ENCODE measurements around the gene GPR63. TPM values are rescaled to one million over a fixed set of nuclear protein-coding genes. Genes with fewer than 3 reads are reported as not detected.
"Not testable (repeated sequence)": the region's sequence is repeated elsewhere in the genome, so short reads cannot be mapped to it uniquely, and the experiment has no call there.

Gene GPR63
- total and polyA plus RNA-seq, 2 donors (not counting 3 experiments of a cell fraction or from before 2014, with no cell fraction given), result 0.06 to 0.13 TPM

- no peaks in the 10 kb centered on the region for H3K4me1 ChIP-seq (ENCODE audit: control insufficient read depth, extremely low read depth, insufficient read depth, low read length)
- no peaks in the 10 kb centered on the region for H3K36me3 ChIP-seq (ENCODE audit: control insufficient read depth in 2 of 2, extremely low read depth in 1 of 2, insufficient read depth in 2 of 2, low read length in 2 of 2)
- no peak for FAIRE-seq
- H3K4me3 ChIP-seq (replicated peaks in 1 of 3; ENCODE audit: insufficient read depth in 1 of 3, low read depth in 1 of 3, low read length in 3 of 3), result no peak overlapping the region
- intact Hi-C loops (cut with micrococcal nuclease), result no loop called here
- no peaks in the 10 kb centered on the region for H3K79me2 ChIP-seq (ENCODE audit: control insufficient read depth, insufficient read depth, low read length)
- H3K27ac ChIP-seq (ENCODE audit: insufficient read depth, low read depth, low read length), result no peak overlapping the region
- dilution Hi-C loops (cut with MboI; ENCODE audit: extremely low pct_ligation_motif_present, low sequenced_read_pairs), result no loop called here
- H4K20me1 ChIP-seq (replicated peaks; ENCODE audit: control insufficient read depth, extremely low read depth, insufficient read depth, low read length), result no peaks in the 10 kb centered on the region
- no peak for TF ChIP-seq CTCF (IDR thresholded peaks at IDR 0.05; ENCODE audit: extremely low read depth in 1 of 2, insufficient read depth in 1 of 2, low read depth in 1 of 2, low read length in 2 of 2)
- TF ChIP-seq MYC (IDR thresholded peaks at IDR 0.05; ENCODE audit: low read depth, low read length), result no peak
- TF ChIP-seq JUN (IDR thresholded peaks at IDR 0.05; ENCODE audit: borderline replicate concordance, insufficient read depth, insufficient read length, low read depth), result no peak
- TF ChIP-seq EZH2 (IDR thresholded peaks at IDR 0.05; ENCODE audit: borderline replicate concordance, low read depth, low read length, severe bottlenecking), result no peak
- H3K27me3 ChIP-seq (ENCODE audit: control insufficient read depth in 2 of 2, insufficient read depth in 2 of 2, low read length in 2 of 2), result peaks cover 0 to 5% of the 10 kb centered on the region in 2 experiments
- no peak overlapping the region for H3K9ac ChIP-seq (replicated peaks; ENCODE audit: extremely low read depth, insufficient read depth, low read length)
- POLR2A ChIA-PET, result no interaction called here
- BruUV-seq (replicated peaks), result no TSS peak
- H3K9me3 ChIP-seq (replicated peaks; ENCODE audit: control insufficient read depth, insufficient read depth, low read length), result no peaks in the 10 kb centered on the region
- no peak overlapping the region for H2AFZ ChIP-seq (ENCODE audit: low read depth, low read length)
- CTCF ChIA-PET, result no interaction called here
- H3K4me2 ChIP-seq (ENCODE audit: insufficient read depth, low read length), result no peak overlapping the region
- DNase-seq (ENCODE audit: low read depth, low spot score), result no peak
- H3K9me1 ChIP-seq (replicated peaks; ENCODE audit: control insufficient read depth, extremely low read depth, insufficient read depth, low read length), result no peaks in the 10 kb centered on the region
Observed at GRCh38 chr6:96886519-96886918, 49.2 kb upstream of the GPR63 start.

- H3K79me2 ChIP-seq (ENCODE audit: control insufficient read depth, insufficient read depth, low read length); H3K27me3 ChIP-seq (ENCODE audit: control insufficient read depth in 2 of 2, insufficient read depth in 2 of 2, low read length in 2 of 2); POLR2A ChIA-PET; FAIRE-seq; H3K27ac ChIP-seq (ENCODE audit: insufficient read depth, low read depth, low read length); H3K4me3 ChIP-seq (replicated peaks in 1 of 3; ENCODE audit: insufficient read depth in 1 of 3, low read depth in 1 of 3, low read length in 3 of 3); DNase-seq (ENCODE audit: low read depth, low spot score); H3K9me1 ChIP-seq (replicated peaks; ENCODE audit: control insufficient read depth, extremely low read depth, insufficient read depth, low read length); H3K9ac ChIP-seq (replicated peaks; ENCODE audit: extremely low read depth, insufficient read depth, low read length); H3K36me3 ChIP-seq (ENCODE audit: control insufficient read depth in 2 of 2, extremely low read depth in 1 of 2, insufficient read depth in 2 of 2, low read length in 2 of 2); intact Hi-C loops (cut with micrococcal nuclease); H3K4me1 ChIP-seq (ENCODE audit: control insufficient read depth, extremely low read depth, insufficient read depth, low read length); H3K9me3 ChIP-seq (replicated peaks; ENCODE audit: control insufficient read depth, insufficient read depth, low read length); H2AFZ ChIP-seq (ENCODE audit: low read depth, low read length); dilution Hi-C loops (cut with MboI; ENCODE audit: extremely low pct_ligation_motif_present, low sequenced_read_pairs); H3K4me2 ChIP-seq (ENCODE audit: insufficient read depth, low read length); H4K20me1 ChIP-seq (replicated peaks; ENCODE audit: control insufficient read depth, extremely low read depth, insufficient read depth, low read length); BruUV-seq (replicated peaks): not testable (repeated sequence)
- CTCF ChIA-PET, result interaction anchor here (1.4 to 1.9 kb wide), 2 partner anchors 13 to 174 kb away, joined by 5 to 6 read pairs; no protein-coding TSS in a partner anchor
Observed at GRCh38 chr6:96885187-96885631, 47.9 kb upstream of the GPR63 start.
